Tibial nerve (tissue), 4 donors: ENCODE data around the gene FNDC3A. TPM values are rescaled to one million over a fixed set of nuclear protein-coding genes. Genes with fewer than 3 reads are reported as not detected.

Experiments used
- DNase-seq, 2 donors: peaks; one replicate each; pipeline ENCODE4 v3.0.0-alpha.2; 2019; ENCODE audit warnings: low spot score in 2 of 2
- H3K27ac ChIP-seq, 4 donors: fragments of 200-600 bp; sonication (generic) in 3 of 4; one replicate each; pipeline ENCODE4 v1.5.1; 2017 to 2019; ENCODE audit warnings: mild to moderate bottlenecking in 1 of 4
- H3K27me3 ChIP-seq, 2 donors: fragments of 200-600 bp; sonication (generic) in 1 of 2; one replicate each; pipeline versions ENCODE4 v1.5.1 to v1.6.0; 2017 to 2019
- H3K36me3 ChIP-seq, 3 donors: fragments of 200-600 bp; sonication (generic); one replicate each; pipeline ENCODE4 v1.5.1; 2018 to 2019
- H3K4me1 ChIP-seq, 4 donors: fragments of 200-600 bp; sonication (generic) in 3 of 4; one replicate each; pipeline ENCODE4 v1.5.1; 2017 to 2019
- H3K4me3 ChIP-seq, 4 donors: fragments of 200-600 bp; sonication (generic) in 3 of 4; one replicate each; pipeline ENCODE4 v1.5.1; 2017 to 2019; ENCODE audit warnings: mild to moderate bottlenecking in 1 of 4, moderate library complexity in 1 of 4
- H3K9me3 ChIP-seq, 4 donors: fragments of 200-600 bp; sonication (generic) in 3 of 4; one replicate each; pipeline ENCODE4 v1.5.1; 2017 to 2019
- CTCF ChIP-seq, 5 experiments: fragments of 200-600 bp in 3 of 5; fragments of 450-650 bp in 2 of 5; sonication (generic) in 3 of 5; IDR thresholded peaks; one replicate each; pipeline ENCODE4 v1.5.1; 2016 to 2019; ENCODE audit warnings: antibody characterized with exemption in 5 of 5, mild to moderate bottlenecking in 3 of 5, moderate library complexity in 2 of 5
- EP300 ChIP-seq, 2 donors: sonication (generic); formaldehyde crosslinking; IDR thresholded peaks; one replicate each; pipeline ENCODE4 v1.6.1; 2017; ENCODE audit warnings: antibody characterized with exemption in 2 of 2, mild to moderate bottlenecking in 1 of 2
- POLR2A ChIP-seq, 2 donors: fragments of 450-650 bp; IDR thresholded peaks; one replicate each; pipeline ENCODE4 v1.6.1; 2017; ENCODE audit warnings: antibody characterized with exemption in 2 of 2, mild to moderate bottlenecking in 2 of 2, moderate library complexity in 2 of 2
- WGBS, 2 donors: methylation state at CpG; one replicate each; pipeline ENCODE4 v1.1.5; 2018; 5-methylcytosine and 5-hydroxymethylcytosine counted together
- total RNA-seq, 4 donors: library from RNA; depleted of rRNA; stranded (reverse); fragments of >200 nt; gene quantifications; one replicate each; pipeline ENCODE4 v1.1.0, GENCODE V29; 2016

FNDC3A gene
- total RNA-seq, 4 donors from 2014 or later = 38.2 to 57.7 (median 47.0) TPM

GRCh38 chr13:49218493-49219051 is 242.9 kb downstream of the FNDC3A start:
- 26 to 45% methylated on average over 24 to 25 of the region's 25 CpGs for WGBS, 2 donors
- TF ChIP-seq EP300 (IDR thresholded peaks at IDR 0.05) (no peak), POLR2A (IDR thresholded peaks at IDR 0.05) (no peak), CTCF (IDR thresholded peaks at IDR 0.05) (no peak)

GRCh38 chr13:49219647-49220035 is 243.9 kb downstream of the FNDC3A start:
- DNase-seq = no peak
- H3K4me1 ChIP-seq = peaks cover 0 to 39% (median 13%) of the 10 kb centered on the region in 4 donors
- no peak for TF ChIP-seq CTCF (IDR thresholded peaks at IDR 0.05)
- TF ChIP-seq POLR2A (IDR thresholded peaks at IDR 0.05) = no peak
- TF ChIP-seq EP300 (IDR thresholded peaks at IDR 0.05) = no peak
- no peak overlapping the region for H3K27ac ChIP-seq
- H3K27me3 ChIP-seq = peaks cover 0 to 49% of the 10 kb centered on the region in 2 donors
- no peaks in the 10 kb centered on the region for H3K36me3 ChIP-seq
- WGBS, 2 donors = 15 to 26% methylated on average over 15 to 16 of the region's 17 CpGs
- H3K9me3 ChIP-seq = no peaks in the 10 kb centered on the region
- peak overlapping the region; percentile 25 to 56 (median 30) for H3K4me3 ChIP-seq

More at GRCh38 chr13:49218493-49219051, 242.9 kb downstream of the FNDC3A start:
- peaks cover 0 to 41% (median 14%) of the 10 kb centered on the region in 4 donors for H3K4me1 ChIP-seq
- H3K9me3 ChIP-seq = no peaks in the 10 kb centered on the region
- no peak overlapping the region for H3K27ac ChIP-seq
- H3K4me3 ChIP-seq = no peak overlapping the region
- H3K27me3 ChIP-seq = peaks cover 0 to 49% of the 10 kb centered on the region in 2 donors
- DNase-seq = no peak
- H3K36me3 ChIP-seq = no peaks in the 10 kb centered on the region

- peaks cover 0 to 34% (median 10%) of the 10 kb centered on the region in 4 donors for H3K4me1 ChIP-seq
- H3K9me3 ChIP-seq = no peaks in the 10 kb centered on the region
- no peaks in the 10 kb centered on the region for H3K36me3 ChIP-seq
- WGBS, 2 donors = 3% methylated on average over 15 to 22 of the region's 111 CpGs
- H3K27me3 ChIP-seq = peaks cover 0 to 49% of the 10 kb centered on the region in 2 donors
- peak within 1 kb of the TSS; percentile 25 to 56 (median 30) for H3K4me3 ChIP-seq
- H3K27ac ChIP-seq = no peak within 1 kb of the TSS
- no peak for DNase-seq
- TF ChIP-seq POLR2A (IDR thresholded peaks at IDR 0.05) = no peak
- TF ChIP-seq CTCF (IDR thresholded peaks at IDR 0.05) = peak in 2 of 5 experiments; percentile 24 to 25
- no peak for TF ChIP-seq EP300 (IDR thresholded peaks at IDR 0.05)
These were observed 244.5 kb downstream of the FNDC3A start, which contains the start of gene MLNR for GRCh38 chr13:49220036-49220855. Gene MLNR (plus strand): TSS chr13:49220338. CDS start chr13:49220338, 0 bp downstream.

GRCh38 chr13:49220856-49221589 is 245.3 kb downstream of the FNDC3A start:
- Histone ChIP-seq H3K36me3 (no peaks in the 10 kb centered on the region), H3K27ac (no peak overlapping the region), H3K4me3 (peak overlapping the region in 2 of 4 donors; percentile 26 to 56), H3K4me1 (peaks cover 0 to 36% (median 9%) of the 10 kb centered on the region in 4 donors), H3K27me3 (peaks cover 0 to 49% of the 10 kb centered on the region in 2 donors), H3K9me3 (no peaks in the 10 kb centered on the region)
- WGBS, 2 donors = 7 to 8% methylated on average over 37 to 56 of the region's 73 CpGs
- TF ChIP-seq CTCF (IDR thresholded peaks at IDR 0.05) (no peak), EP300 (IDR thresholded peaks at IDR 0.05) (no peak), POLR2A (IDR thresholded peaks at IDR 0.05) (no peak)
- DNase-seq = no peak
